ENCODE data around the gene RAB5IF. TPM values are rescaled to one million over a fixed set of nuclear protein-coding genes. Genes with fewer than 3 reads are reported as not detected.

The RAB5IF gene
- total and polyA plus RNA-seq, 2 of the 13 experiments (the other 11 are each of a cell fraction or from before 2014, with no cell fraction given) = 261 to 305 TPM

DNA sequence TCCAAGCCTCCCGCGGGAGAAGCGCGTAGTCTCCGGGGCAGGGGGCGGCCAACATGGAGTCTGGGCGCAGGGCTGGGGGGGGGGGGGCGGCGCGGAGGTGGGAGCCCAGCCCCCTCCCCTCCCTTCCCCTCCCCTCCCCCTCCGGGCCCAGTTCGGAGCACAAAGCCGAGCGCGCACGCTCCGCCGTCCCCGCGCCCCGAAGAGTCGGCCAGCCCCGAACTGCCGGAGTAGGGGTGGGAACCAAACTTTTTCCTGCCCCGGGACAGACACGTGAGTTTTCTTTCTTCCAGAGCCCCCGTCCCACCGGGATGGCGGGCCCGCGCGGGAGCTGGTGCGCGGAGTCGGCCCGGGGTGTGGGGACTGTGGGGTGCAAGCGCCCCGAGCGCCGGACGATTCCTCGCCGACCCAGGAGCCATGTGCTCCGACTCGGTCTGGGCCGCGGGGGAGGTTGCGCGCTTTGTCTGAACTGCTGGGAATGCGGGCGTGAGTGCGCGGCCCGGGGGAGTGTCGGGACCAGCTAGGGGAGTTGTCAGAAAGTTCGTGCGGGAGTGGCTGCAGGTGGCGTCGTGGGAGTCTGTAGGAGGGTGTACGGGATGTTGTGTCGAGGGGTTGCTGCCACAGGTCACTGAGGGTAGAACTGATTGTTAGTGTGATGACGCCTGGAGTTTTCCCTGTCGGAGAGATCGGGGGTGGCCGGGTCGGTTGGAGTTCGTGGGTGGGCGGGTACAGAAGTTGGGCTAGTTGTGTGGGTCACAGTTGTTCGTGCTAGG, 31.0 kb upstream of the RAB5IF start (continued):
- TF ChIP-seq ZNF678 (CRISPR knock-in tag; IDR thresholded peaks at IDR 0.05) (peak; percentile 48; the same call in 1 of the 2 replicates), CAMTA2 (CRISPR knock-in tag; IDR thresholded peaks at IDR 0.05; ENCODE audit: borderline replicate concordance) (peak; percentile 93), ZNF776 (CRISPR knock-in tag; IDR thresholded peaks at IDR 0.05) (peak; percentile 94; the same call in 1 of the 2 replicates), ZNF296 (CRISPR knock-in tag; conservative IDR thresholded peaks at IDR 0.05) (no peak; the same call in 1 of the 2 replicates), SPEN (CRISPR knock-in tag; IDR thresholded peaks at IDR 0.05; ENCODE audit: low read depth) (peak; percentile 17; the same call in 1 of the 2 replicates), RFX1 (IDR thresholded peaks at IDR 0.05) (no peak), CEBPG (CRISPR knock-in tag; IDR thresholded peaks at IDR 0.05) (no peak; the same call in 1 of the 2 replicates), NR1H2 (CRISPR knock-in tag; IDR thresholded peaks at IDR 0.05; ENCODE audit: borderline replicate concordance, low read depth) (peak; percentile 42; the same call in 1 of the 2 replicates), AKNA (CRISPR knock-in tag; IDR thresholded peaks at IDR 0.05; ENCODE audit: borderline replicate concordance) (no peak), TAF1 (CRISPR knock-in tag; IDR thresholded peaks at IDR 0.05) (no peak; the same call in 1 of the 2 replicates), HOXD1 (CRISPR knock-in tag; IDR thresholded peaks at IDR 0.05) (0 out of 2 replicates have a peak, but pooled peaks have one; percentile 25), CCDC6 (CRISPR knock-in tag; IDR thresholded peaks at IDR 0.05) (peak; percentile 92; the same call in 1 of the 2 replicates), ZNF704 (CRISPR knock-in tag; IDR thresholded peaks at IDR 0.05; ENCODE audit: borderline replicate concordance) (no peak; the same call in 1 of the 2 replicates), ZNF510 (CRISPR knock-in tag; IDR thresholded peaks at IDR 0.05; ENCODE audit: low read depth) (0 out of 2 replicates have a peak, but pooled peaks have one; percentile 68), WIZ (CRISPR knock-in tag; IDR thresholded peaks at IDR 0.05) (no peak), ETV5 (CRISPR knock-in tag; IDR thresholded peaks at IDR 0.05; ENCODE audit: borderline replicate concordance) (no peak), POLR2A (IDR thresholded peaks at IDR 0.05; ENCODE audit: insufficient read depth in 1 of 2, low read depth in 2 of 2, low read length in 2 of 2) (peak; percentile 43 to 82), GATAD2A (CRISPR knock-in tag; IDR thresholded peaks at IDR 0.05) (no peak), ZNF333 (CRISPR knock-in tag; IDR thresholded peaks at IDR 0.05; ENCODE audit: borderline replicate concordance) (peak; percentile 95; the same call in 1 of the 2 replicates), ZMAT3 (CRISPR knock-in tag; conservative IDR thresholded peaks at IDR 0.05) (peak; percentile 77; the same call in 1 of the 2 replicates), ETV6 (CRISPR knock-in tag; conservative IDR thresholded peaks at IDR 0.05) (no peak; the same call in 1 of the 2 replicates)
- TF ChIP-seq, protein P1, sequence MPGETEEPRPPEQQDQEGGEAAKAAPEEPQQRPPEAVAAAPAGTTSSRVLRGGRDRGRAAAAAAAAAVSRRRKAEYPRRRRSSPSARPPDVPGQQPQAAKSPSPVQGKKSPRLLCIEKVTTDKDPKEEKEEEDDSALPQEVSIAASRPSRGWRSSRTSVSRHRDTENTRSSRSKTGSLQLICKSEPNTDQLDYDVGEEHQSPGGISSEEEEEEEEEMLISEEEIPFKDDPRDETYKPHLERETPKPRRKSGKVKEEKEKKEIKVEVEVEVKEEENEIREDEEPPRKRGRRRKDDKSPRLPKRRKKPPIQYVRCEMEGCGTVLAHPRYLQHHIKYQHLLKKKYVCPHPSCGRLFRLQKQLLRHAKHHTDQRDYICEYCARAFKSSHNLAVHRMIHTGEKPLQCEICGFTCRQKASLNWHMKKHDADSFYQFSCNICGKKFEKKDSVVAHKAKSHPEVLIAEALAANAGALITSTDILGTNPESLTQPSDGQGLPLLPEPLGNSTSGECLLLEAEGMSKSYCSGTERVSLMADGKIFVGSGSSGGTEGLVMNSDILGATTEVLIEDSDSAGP (CRISPR knock-in tag; IDR thresholded peaks at IDR 0.05; ENCODE audit: borderline replicate concordance) = peak; percentile 51
- TF ChIP-seq, protein P2, sequence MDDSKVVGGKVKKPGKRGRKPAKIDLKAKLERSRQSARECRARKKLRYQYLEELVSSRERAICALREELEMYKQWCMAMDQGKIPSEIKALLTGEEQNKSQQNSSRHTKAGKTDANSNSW (CRISPR knock-in tag; IDR thresholded peaks at IDR 0.05; ENCODE audit: borderline replicate concordance) = peak; percentile 71

All from HepG2 (cell line).